Testis (tissue), 2 donors: ENCODE results near the gene PLET1.

Experiments
- POLR2A ChIP-seq: fragments of 450-650 bp; IDR thresholded peaks from one replicate; pipeline ENCODE4 v1.6.1; 2017; ENCODE audit warnings: antibody characterized with exemption, mild to moderate bottlenecking, moderate library complexity
- TF ChIP-seq, protein P1 (sequence below), 3 experiments: fragments of 450-650 bp in 2 of 3; fragments of 200-600 bp in 1 of 3; sonication (generic) in 1 of 3; IDR thresholded peaks; one replicate each; pipeline ENCODE4 v1.5.1; 2016 to 2019; ENCODE audit warnings: antibody characterized with exemption in 3 of 3, mild to moderate bottlenecking in 2 of 3, moderate library complexity in 1 of 3

GRCh38 chr11:112226062-112226830 is 34.4 kb downstream of the PLET1 start, which contains the start of gene PTS:
- TF ChIP-seq POLR2A: peak; percentile 63
- TF ChIP-seq, protein P1, sequence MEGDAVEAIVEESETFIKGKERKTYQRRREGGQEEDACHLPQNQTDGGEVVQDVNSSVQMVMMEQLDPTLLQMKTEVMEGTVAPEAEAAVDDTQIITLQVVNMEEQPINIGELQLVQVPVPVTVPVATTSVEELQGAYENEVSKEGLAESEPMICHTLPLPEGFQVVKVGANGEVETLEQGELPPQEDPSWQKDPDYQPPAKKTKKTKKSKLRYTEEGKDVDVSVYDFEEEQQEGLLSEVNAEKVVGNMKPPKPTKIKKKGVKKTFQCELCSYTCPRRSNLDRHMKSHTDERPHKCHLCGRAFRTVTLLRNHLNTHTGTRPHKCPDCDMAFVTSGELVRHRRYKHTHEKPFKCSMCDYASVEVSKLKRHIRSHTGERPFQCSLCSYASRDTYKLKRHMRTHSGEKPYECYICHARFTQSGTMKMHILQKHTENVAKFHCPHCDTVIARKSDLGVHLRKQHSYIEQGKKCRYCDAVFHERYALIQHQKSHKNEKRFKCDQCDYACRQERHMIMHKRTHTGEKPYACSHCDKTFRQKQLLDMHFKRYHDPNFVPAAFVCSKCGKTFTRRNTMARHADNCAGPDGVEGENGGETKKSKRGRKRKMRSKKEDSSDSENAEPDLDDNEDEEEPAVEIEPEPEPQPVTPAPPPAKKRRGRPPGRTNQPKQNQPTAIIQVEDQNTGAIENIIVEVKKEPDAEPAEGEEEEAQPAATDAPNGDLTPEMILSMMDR (IDR thresholded peaks at IDR 0.05): peak in 1 of 3 experiments; percentile 7
